ENCODE data around the gene CFLAR. TPM values are rescaled to one million over a fixed set of nuclear protein-coding genes. Genes with fewer than 3 reads are reported as not detected.
"Not testable (repeated sequence)": the region's sequence is repeated elsewhere in the genome, so short reads cannot be mapped to it uniquely, and the experiment has no call there.

The CFLAR gene
- total RNA-seq, 1 donor from 2014 or later = 77.1 TPM

DNA sequence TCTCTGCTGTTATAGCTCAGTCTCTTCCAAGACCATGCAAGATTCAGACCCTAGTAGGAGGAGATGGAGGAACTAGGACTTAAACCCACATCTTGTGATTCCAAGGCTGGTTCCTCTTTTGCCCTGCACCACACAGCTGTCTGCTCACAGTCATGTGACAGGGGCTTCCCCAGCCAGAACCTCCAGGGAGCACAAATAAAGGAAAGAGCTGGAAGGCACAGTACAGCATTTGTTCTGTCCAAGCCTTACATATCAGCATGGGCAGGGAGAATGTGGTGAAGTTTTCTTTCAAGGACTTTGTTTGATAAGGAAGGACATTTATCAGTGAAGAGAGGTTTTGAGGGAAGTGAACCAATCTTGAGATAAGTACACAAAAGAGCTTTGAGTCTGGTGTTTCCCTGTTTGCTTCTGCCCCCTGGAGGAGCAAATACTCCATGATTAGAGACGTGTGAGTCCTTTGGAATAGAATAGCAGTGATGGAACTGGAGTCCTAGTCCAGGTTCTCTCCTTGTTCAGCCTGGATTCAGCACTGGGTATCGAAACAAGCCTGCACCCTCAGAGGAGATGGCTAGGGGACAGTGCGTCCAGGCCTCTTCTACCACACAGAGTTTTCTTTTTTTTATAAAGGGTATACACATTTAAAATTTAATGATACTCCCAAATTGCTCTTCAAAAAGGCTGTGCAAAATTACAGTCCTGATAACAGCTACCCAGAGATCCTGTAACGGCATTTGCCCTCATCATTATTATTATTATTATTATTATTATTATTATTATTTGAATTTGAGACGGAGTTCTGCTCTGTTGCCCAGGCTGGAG is 42.4 kb downstream of the CFLAR start:
- DNase-seq (ENCODE audit: low read depth) = peak; percentile 80

DNA sequence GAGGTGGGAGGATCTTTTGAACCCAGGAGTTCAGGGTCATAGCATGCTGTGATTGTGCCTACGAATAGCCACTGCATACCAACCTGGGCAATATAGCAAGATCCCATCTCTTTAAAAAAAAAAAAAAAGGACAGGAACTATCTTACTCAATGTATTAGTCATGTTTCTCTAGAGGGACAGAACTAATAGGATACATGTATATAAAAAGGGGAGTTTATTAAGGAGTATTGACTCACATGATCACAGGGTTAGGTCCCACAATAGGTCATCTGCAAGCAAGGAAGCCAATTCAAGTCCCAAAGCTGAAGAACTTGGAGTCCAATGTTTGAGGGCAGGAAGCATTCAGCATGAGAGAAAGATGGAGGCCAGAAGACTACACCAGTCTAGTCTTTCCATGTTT is 48.2 kb downstream of the CFLAR start:
- H3K27me3 ChIP-seq (ENCODE audit: control insufficient read depth, insufficient read depth, low read length) = no peaks in the 10 kb centered on the region
- TF ChIP-seq CTCF (IDR thresholded peaks at IDR 0.05; ENCODE audit: insufficient read depth, low read length, severe bottlenecking) = no peak
- H3K36me3 ChIP-seq (ENCODE audit: control insufficient read depth, insufficient read depth, low read length) = peaks cover 29% of the 10 kb centered on the region
- FAIRE-seq = no peak
- DNase-seq (ENCODE audit: low read depth) = peak; percentile 31
- H3K4me3 ChIP-seq (ENCODE audit: low read depth, low read length) = no peak overlapping the region

More for the DNA sequence above, 42.4 kb downstream of the CFLAR start:
- TF ChIP-seq CTCF (IDR thresholded peaks at IDR 0.05; ENCODE audit: insufficient read depth, low read length, severe bottlenecking) = peak; percentile 68
- Histone ChIP-seq H3K27me3 (ENCODE audit: control insufficient read depth, insufficient read depth, low read length) (no peaks in the 10 kb centered on the region), H3K36me3 (ENCODE audit: control insufficient read depth, insufficient read depth, low read length) (peaks cover 21% of the 10 kb centered on the region), H3K4me3 (ENCODE audit: low read depth, low read length) (no peak overlapping the region)
- no peak for FAIRE-seq

GRCh38 chr2:201167546-201167945 is 51.6 kb downstream of the CFLAR start:
- no peak for TF ChIP-seq CTCF (IDR thresholded peaks at IDR 0.05; ENCODE audit: insufficient read depth, low read length, severe bottlenecking)
- no peak for FAIRE-seq

DNA sequence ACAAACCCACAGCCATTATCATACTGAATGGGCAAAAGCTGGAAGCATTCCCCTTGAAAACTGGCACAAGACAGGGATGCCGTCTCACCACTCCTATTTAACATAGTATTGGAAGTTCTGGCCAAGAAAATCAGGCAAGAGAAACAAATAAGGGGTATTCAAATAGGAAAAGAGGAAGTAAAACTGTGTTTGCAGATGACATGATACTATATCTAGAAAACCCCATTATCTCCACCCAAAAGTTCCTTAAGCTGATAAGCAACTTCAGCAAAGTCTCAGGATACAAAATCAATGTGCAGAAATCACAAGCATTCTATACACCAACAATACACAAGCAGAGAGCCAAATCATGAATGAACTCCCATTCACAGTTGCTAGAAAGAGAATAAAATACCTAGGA is 52.5 kb downstream of the CFLAR start:
- FAIRE-seq = not testable (repeated sequence)

More at GRCh38 chr2:201167546-201167945, 51.6 kb downstream of the CFLAR start:
- Histone ChIP-seq H3K4me3 (ENCODE audit: low read depth, low read length) (no peak overlapping the region), H3K27me3 (ENCODE audit: control insufficient read depth, insufficient read depth, low read length) (no peaks in the 10 kb centered on the region), H3K36me3 (ENCODE audit: control insufficient read depth, insufficient read depth, low read length) (peaks cover 16% of the 10 kb centered on the region)
- no peak for DNase-seq (ENCODE audit: low read depth)

GRCh38 chr2:201171259-201171814 is 55.4 kb downstream of the CFLAR start:
- TF ChIP-seq CTCF (IDR thresholded peaks at IDR 0.05; ENCODE audit: insufficient read depth, low read length, severe bottlenecking) = no peak
- Histone ChIP-seq H3K36me3 (ENCODE audit: control insufficient read depth, insufficient read depth, low read length) (no peaks in the 10 kb centered on the region), H3K27me3 (ENCODE audit: control insufficient read depth, insufficient read depth, low read length) (no peaks in the 10 kb centered on the region), H3K4me3 (ENCODE audit: low read depth, low read length) (no peak overlapping the region)
- DNase-seq (ENCODE audit: low read depth) (peak; percentile 52), FAIRE-seq (no peak)

More for the DNA sequence above, 52.5 kb downstream of the CFLAR start:
- not testable (repeated sequence) for DNase-seq (ENCODE audit: low read depth); H3K4me3 ChIP-seq (ENCODE audit: low read depth, low read length); H3K27me3 ChIP-seq (ENCODE audit: control insufficient read depth, insufficient read depth, low read length)
- H3K36me3 ChIP-seq (ENCODE audit: control insufficient read depth, insufficient read depth, low read length) = peaks cover 11% of the 10 kb centered on the region

DNA sequence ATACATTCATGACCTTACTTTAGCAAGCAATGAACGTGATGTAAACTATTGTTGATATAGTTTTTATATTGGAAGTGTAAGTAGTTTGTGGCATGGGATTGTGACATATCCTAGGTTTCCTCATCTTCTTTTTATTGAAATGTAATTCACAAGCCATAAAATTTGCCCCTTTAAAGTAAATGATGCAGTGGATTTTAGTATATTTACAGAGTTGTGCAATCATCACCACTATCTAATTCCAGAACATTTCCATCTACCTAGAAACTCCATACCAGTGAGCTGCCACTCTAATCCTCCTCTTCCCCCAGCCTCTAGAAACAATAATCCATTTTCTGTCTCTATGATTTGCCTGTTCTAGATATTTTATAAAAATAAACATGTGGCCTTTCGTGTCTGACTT is 56.3 kb downstream of the CFLAR start:
- Histone ChIP-seq H3K36me3 (ENCODE audit: control insufficient read depth, insufficient read depth, low read length) (no peaks in the 10 kb centered on the region), H3K27me3 (ENCODE audit: control insufficient read depth, insufficient read depth, low read length) (no peaks in the 10 kb centered on the region), H3K4me3 (ENCODE audit: low read depth, low read length) (no peak overlapping the region)
- FAIRE-seq (no peak), DNase-seq (ENCODE audit: low read depth) (no peak)
- TF ChIP-seq CTCF (IDR thresholded peaks at IDR 0.05; ENCODE audit: insufficient read depth, low read length, severe bottlenecking) = no peak
